Measurements from ENCODE around the gene HES7. TPM values are rescaled to one million over a fixed set of nuclear protein-coding genes. Genes with fewer than 3 reads are reported as not detected.
"Not testable (repeated sequence)": the region's sequence is repeated elsewhere in the genome, so short reads cannot be mapped to it uniquely, and the experiment has no call there.

Gene HES7
- total RNA-seq, 1 donor = not detected

DNA sequence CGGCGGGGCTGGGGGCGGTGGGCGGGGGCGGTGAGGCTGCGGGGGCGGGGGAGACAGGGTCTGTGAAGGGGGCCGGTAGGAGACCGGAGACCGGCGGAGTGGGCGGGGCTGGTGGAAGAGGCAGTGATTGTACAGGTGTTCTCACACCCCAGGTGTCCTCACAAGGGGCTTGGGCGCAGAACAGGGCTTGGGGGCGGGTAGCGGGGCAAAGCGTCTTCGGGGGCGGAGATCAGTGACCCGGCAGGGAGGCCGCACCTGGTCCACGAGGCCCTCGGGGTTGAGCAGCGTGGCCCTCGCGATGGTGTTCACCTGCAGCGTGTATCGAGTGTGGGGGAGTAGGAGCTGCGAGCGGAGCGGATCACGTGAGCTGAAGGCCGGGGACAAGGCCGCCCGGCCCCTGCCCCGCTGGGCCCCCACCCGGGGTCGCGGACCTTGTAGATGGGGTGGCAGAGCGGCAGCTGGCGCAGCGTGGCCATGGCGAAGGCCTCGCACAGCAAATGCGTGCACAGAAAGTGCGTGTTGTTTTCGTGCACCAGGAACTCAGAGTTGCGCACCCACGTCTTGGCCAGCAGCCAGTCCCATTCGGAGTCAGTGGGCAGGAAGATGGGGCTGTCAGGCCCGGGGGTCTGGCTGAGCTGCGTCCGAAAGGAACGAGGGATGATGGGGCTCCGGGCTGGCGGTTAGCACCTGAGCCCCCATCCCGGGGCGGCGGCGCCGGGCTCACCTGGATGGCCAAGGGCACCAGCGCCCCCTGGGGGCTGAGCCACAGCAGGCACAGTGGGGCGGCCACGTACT is 14.0 kb downstream of the HES7 start:
- TF ChIP-seq, protein P1, sequence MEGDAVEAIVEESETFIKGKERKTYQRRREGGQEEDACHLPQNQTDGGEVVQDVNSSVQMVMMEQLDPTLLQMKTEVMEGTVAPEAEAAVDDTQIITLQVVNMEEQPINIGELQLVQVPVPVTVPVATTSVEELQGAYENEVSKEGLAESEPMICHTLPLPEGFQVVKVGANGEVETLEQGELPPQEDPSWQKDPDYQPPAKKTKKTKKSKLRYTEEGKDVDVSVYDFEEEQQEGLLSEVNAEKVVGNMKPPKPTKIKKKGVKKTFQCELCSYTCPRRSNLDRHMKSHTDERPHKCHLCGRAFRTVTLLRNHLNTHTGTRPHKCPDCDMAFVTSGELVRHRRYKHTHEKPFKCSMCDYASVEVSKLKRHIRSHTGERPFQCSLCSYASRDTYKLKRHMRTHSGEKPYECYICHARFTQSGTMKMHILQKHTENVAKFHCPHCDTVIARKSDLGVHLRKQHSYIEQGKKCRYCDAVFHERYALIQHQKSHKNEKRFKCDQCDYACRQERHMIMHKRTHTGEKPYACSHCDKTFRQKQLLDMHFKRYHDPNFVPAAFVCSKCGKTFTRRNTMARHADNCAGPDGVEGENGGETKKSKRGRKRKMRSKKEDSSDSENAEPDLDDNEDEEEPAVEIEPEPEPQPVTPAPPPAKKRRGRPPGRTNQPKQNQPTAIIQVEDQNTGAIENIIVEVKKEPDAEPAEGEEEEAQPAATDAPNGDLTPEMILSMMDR (IDR thresholded peaks at IDR 0.05; ENCODE audit: extremely low read depth, low read depth, low read length) = peak; percentile 64
- Histone ChIP-seq H3K9me3 (ENCODE audit: low read depth, low read length) (no peaks in the 10 kb centered on the region), H3K4me1 (ENCODE audit: insufficient read depth, low read length) (no peaks in the 10 kb centered on the region), H3K4me2 (ENCODE audit: insufficient read depth, low read length) (peak overlapping the region; percentile 41), H3K27ac (ENCODE audit: low read depth, low read length) (no peak overlapping the region), H3K27me3 (ENCODE audit: insufficient read depth, low read length) (peaks cover 35% of the 10 kb centered on the region), H2AFZ (ENCODE audit: low read length) (no peak overlapping the region), H3K4me3 (ENCODE audit: insufficient read depth, low read length) (no peak overlapping the region), H3K79me2 (ENCODE audit: insufficient read depth, low read length) (no peaks in the 10 kb centered on the region), H3K36me3 (ENCODE audit: insufficient read depth, low read length) (no peaks in the 10 kb centered on the region), H4K20me1 (ENCODE audit: insufficient read depth, low read length) (no peaks in the 10 kb centered on the region)
- peak; percentile 60 for DNase-seq (ENCODE audit: insufficient read length, low spot score, missing footprints)

DNA sequence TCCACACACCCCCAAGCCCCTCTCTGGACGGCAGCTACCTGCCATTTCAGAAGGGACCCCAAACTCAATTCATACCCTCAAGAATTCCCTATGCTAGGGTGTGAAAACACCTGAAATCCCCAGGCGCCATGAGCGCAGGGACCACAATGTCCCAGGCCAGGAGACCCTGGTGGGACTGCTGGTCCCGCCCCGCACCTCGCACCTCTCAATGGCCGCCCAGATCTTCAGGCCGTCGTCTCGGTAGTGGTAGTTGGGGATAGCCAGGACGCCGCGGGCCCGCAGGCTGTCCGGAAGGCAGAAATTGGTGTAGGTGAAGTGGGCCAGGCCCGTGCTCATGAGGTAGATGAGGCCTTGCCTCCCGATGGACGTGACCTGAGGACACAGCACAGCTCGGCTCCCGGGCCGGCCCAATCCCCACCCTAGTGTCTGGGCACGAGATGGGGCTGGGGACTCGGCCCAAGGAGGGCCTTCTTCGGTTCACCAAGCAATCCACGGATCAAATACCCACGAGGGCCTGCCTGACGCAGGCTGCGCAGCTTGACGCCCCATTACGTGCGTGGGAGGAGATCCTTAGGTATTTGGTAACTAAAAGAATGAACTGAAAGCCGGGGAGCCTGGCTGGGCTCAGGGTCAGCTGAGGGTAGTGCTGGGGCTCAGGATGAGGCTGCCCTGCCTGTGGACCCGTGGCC is 14.8 kb downstream of the HES7 start:
- Histone ChIP-seq H3K4me2 (ENCODE audit: insufficient read depth, low read length) (no peak overlapping the region), H3K4me3 (ENCODE audit: insufficient read depth, low read length) (no peak overlapping the region), H3K27me3 (ENCODE audit: insufficient read depth, low read length) (peaks cover 27% of the 10 kb centered on the region), H2AFZ (ENCODE audit: low read length) (no peak overlapping the region), H3K36me3 (ENCODE audit: insufficient read depth, low read length) (no peaks in the 10 kb centered on the region), H4K20me1 (ENCODE audit: insufficient read depth, low read length) (no peaks in the 10 kb centered on the region), H3K27ac (ENCODE audit: low read depth, low read length) (no peak overlapping the region), H3K9me3 (ENCODE audit: low read depth, low read length) (no peaks in the 10 kb centered on the region), H3K4me1 (ENCODE audit: insufficient read depth, low read length) (no peaks in the 10 kb centered on the region), H3K79me2 (ENCODE audit: insufficient read depth, low read length) (no peaks in the 10 kb centered on the region)
- TF ChIP-seq, protein P1 (IDR thresholded peaks at IDR 0.05; ENCODE audit: extremely low read depth, low read depth, low read length) = no peak
- DNase-seq (ENCODE audit: insufficient read length, low spot score, missing footprints) = no peak

DNA sequence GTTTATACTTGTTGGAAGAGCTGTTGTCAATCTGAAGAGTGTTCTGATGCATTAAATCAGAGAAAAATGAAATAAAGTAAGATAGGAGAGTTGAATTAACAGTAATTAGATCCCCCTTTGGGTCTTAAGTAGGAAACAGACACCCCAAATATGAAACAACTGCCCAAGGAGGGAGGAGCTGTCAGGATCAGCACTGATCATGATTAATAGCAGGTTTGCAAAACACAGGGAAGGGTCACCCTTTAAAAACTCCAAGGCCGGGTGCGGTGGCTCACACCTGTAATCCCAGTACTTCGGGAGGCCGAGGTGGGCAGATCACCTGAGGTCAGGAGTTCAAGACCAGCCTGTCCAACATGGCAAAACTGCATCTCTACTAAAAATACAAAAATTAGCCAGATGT is 16.9 kb downstream of the HES7 start:
- not testable (repeated sequence) for H3K27ac ChIP-seq (ENCODE audit: low read depth, low read length); H3K36me3 ChIP-seq (ENCODE audit: insufficient read depth, low read length); H3K9me3 ChIP-seq (ENCODE audit: low read depth, low read length); H3K4me1 ChIP-seq (ENCODE audit: insufficient read depth, low read length); H3K79me2 ChIP-seq (ENCODE audit: insufficient read depth, low read length); H2AFZ ChIP-seq (ENCODE audit: low read length); H3K4me2 ChIP-seq (ENCODE audit: insufficient read depth, low read length); H4K20me1 ChIP-seq (ENCODE audit: insufficient read depth, low read length); DNase-seq (ENCODE audit: insufficient read length, low spot score, missing footprints); H3K4me3 ChIP-seq (ENCODE audit: insufficient read depth, low read length)
- H3K27me3 ChIP-seq (ENCODE audit: insufficient read depth, low read length) = peaks cover 13% of the 10 kb centered on the region

DNA sequence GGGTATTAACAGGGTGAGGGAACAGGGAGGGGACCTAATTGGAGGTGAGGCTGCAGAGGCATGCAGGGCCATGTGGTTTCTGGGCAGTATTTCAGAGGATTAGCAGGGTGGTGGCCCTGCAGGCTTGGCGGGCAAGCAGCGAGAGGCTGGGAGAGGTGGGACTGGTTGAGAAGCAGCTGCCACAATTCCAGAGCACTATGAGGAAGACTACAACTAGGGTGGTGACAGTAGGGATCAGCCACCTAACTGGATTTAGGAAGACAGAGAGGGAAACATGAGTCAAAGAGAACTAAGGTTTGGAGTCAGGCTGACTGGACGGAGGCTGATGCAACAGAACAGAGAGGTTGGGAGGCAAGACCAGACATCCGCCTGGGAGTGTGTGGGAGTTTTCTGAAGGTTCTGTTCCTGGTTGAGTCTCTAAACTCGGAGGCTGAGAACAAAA is 17.9 kb downstream of the HES7 start:
- Histone ChIP-seq H3K27me3 (ENCODE audit: insufficient read depth, low read length) (peaks cover 12% of the 10 kb centered on the region), H3K36me3 (ENCODE audit: insufficient read depth, low read length) (no peaks in the 10 kb centered on the region), H2AFZ (ENCODE audit: low read length) (peak overlapping the region; percentile 37), H3K4me1 (ENCODE audit: insufficient read depth, low read length) (no peaks in the 10 kb centered on the region), H3K9me3 (ENCODE audit: low read depth, low read length) (no peaks in the 10 kb centered on the region), H3K4me3 (ENCODE audit: insufficient read depth, low read length) (no peak overlapping the region), H3K27ac (ENCODE audit: low read depth, low read length) (no peak overlapping the region), H4K20me1 (ENCODE audit: insufficient read depth, low read length) (no peaks in the 10 kb centered on the region), H3K79me2 (ENCODE audit: insufficient read depth, low read length) (no peaks in the 10 kb centered on the region), H3K4me2 (ENCODE audit: insufficient read depth, low read length) (no peak overlapping the region)
- peak; percentile 79 for DNase-seq (ENCODE audit: insufficient read length, low spot score, missing footprints)
- TF ChIP-seq, protein P1 (IDR thresholded peaks at IDR 0.05; ENCODE audit: extremely low read depth, low read depth, low read length) = no peak
